Skeletal muscle tissue (tissue), 4 donors: ENCODE measurements around the gene GFI1B. TPM values are rescaled to one million over a fixed set of nuclear protein-coding genes. Genes with fewer than 3 reads are reported as not detected.

Experiments used
- H3K27ac ChIP-seq: one replicate; pipeline ENCODE4 v1.7.0; 2013; ENCODE audit warnings: mild to moderate bottlenecking, low read depth, low read length, inconsistent platforms
- H3K27me3 ChIP-seq, 3 donors: one replicate each; pipeline ENCODE4 v1.7.0; 2013; ENCODE audit warnings: low read length in 3 of 3; ENCODE audit not compliant: control insufficient read depth in 3 of 3, insufficient read depth in 3 of 3
- H3K36me3 ChIP-seq, 3 donors: one replicate each; pipeline ENCODE4 v1.7.0; 2013; ENCODE audit warnings: low read length in 3 of 3; ENCODE audit not compliant: control insufficient read depth in 3 of 3, insufficient read depth in 3 of 3
- H3K4me1 ChIP-seq, 3 donors: one replicate each; pipeline ENCODE4 v1.7.0; 2013; ENCODE audit warnings: low read length in 3 of 3, mild to moderate bottlenecking in 3 of 3; ENCODE audit not compliant: control insufficient read depth in 3 of 3, insufficient read depth in 3 of 3
- H3K4me3 ChIP-seq, 3 donors: one replicate each; pipeline ENCODE4 v1.7.0; 2013; ENCODE audit warnings: low read length in 3 of 3
- H3K9ac ChIP-seq, 3 donors: one replicate each; pipeline ENCODE4 v1.7.0; 2013; ENCODE audit warnings: low read length in 3 of 3, mild to moderate bottlenecking in 3 of 3, moderate library complexity in 2 of 3, low read depth in 1 of 3
- H3K9me3 ChIP-seq, 3 donors: one replicate each; pipeline ENCODE4 v1.7.0; 2013; ENCODE audit warnings: low read length in 3 of 3; ENCODE audit not compliant: control insufficient read depth in 3 of 3
- total RNA-seq: library from RNA; depleted of rRNA; stranded (reverse); fragments of >200 nt; gene quantifications from one replicate; pipeline ENCODE4 v1.2.3, GENCODE V29; 2014
- donor health status: Osteomylitis.

Gene GFI1B
- total RNA-seq, 1 donor from 2014 or later: 1.0 TPM

- Histone ChIP-seq H3K4me3 (peak overlapping the region; percentile 68 to 91 (median 82)), H3K27ac (peak overlapping the region; percentile 99), H3K27me3 (no peaks in the 10 kb centered on the region), H3K9me3 (no peaks in the 10 kb centered on the region), H3K9ac (peak overlapping the region; percentile 84 to 95 (median 84)), H3K36me3 (no peaks in the 10 kb centered on the region), H3K4me1 (peaks cover 23 to 30% (median 30%) of the 10 kb centered on the region in 3 donors)
Observed at GRCh38 chr9:132945186-132946130, 33.0 kb upstream of the GFI1B start.

DNA sequence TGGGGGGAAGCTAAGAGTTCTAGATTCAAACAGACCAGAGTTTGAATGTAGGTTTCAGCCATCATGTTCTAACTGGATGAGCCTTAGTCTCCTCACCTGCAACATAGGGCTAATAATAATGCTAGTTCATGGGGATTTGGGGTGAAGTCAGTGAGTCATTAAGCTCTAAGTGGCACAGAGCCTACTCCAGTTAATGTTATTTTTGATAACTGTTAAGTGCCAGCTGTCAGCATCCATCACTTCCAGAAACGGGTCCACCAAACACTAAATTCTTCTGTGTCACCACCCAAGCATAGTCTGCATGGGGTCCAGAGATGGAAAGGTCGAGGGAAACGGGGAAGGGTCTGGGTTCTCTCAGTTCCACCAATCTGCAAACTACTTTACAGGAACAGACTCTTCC lies 32.3 kb upstream of the GFI1B start:
- H3K27ac ChIP-seq: no peak overlapping the region

DNA sequence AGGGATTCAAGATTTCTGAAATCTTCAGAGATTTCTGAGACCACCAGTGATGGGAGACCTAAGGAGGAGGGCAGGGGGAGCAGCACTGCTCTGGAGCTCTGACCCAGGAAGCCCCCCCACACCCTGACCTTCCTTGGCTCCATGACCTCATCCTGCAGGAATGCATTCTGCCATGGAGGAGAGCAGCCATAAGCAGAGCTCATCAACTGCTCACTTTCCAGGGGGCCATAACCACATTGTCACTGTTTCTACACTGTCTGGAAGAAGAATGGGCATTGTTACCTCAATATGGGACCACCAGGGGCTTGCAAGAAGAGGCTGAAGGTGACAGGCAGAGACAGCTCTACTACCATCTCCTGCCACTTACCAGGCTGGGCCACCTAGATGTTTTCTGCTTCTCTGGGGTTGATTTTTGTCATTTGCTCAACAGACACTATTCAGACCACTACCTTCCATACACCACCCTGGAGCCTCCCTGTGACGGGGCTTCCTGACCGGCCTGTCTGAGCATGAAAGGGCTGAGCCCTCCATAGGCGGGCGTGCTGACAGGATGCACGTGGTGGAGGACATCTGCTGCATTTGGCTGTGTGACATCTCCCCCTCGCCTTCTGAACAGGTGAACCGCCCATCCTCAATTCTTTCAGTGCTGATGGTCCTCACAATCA lies 31.7 kb upstream of the GFI1B start:
- H3K9me3 ChIP-seq: no peaks in the 10 kb centered on the region
- no peak overlapping the region for H3K9ac ChIP-seq
- no peaks in the 10 kb centered on the region for H3K36me3 ChIP-seq
- H3K4me1 ChIP-seq: peaks cover 20 to 26% (median 23%) of the 10 kb centered on the region in 3 donors
- H3K27ac ChIP-seq: no peak overlapping the region
- no peak overlapping the region for H3K4me3 ChIP-seq
- no peaks in the 10 kb centered on the region for H3K27me3 ChIP-seq

More for the DNA sequence above, 32.3 kb upstream of the GFI1B start:
- H3K4me1 ChIP-seq: peaks cover 23 to 29% (median 25%) of the 10 kb centered on the region in 3 donors
- no peak overlapping the region for H3K4me3 ChIP-seq
- H3K36me3 ChIP-seq: no peaks in the 10 kb centered on the region
- no peak overlapping the region for H3K9ac ChIP-seq
- H3K9me3 ChIP-seq: no peaks in the 10 kb centered on the region
- no peaks in the 10 kb centered on the region for H3K27me3 ChIP-seq

DNA sequence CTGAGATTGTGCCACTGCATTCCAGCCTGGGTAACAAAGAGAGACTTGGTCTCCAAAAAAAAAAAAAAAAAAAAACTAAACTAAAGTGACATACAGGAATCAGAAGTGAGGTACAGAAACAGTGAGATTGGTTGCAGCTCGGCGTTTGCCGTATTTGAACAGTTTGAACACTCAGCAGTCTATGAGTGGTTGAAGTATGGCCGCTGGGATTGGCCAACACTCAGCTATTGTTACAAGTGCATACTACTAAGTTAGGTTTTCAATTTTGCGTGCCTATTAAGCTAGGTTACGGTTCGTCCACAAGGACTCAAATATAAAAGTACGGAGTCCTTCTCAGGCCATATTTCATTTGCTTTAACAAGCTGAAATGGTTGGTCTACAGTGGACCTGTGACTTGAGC lies 30.7 kb upstream of the GFI1B start:
- Histone ChIP-seq H3K4me1 (peaks cover 13 to 16% (median 13%) of the 10 kb centered on the region in 3 donors), H3K4me3 (no peak overlapping the region), H3K27me3 (no peaks in the 10 kb centered on the region), H3K9ac (no peak overlapping the region), H3K9me3 (no peaks in the 10 kb centered on the region), H3K36me3 (no peaks in the 10 kb centered on the region), H3K27ac (no peak overlapping the region)

DNA sequence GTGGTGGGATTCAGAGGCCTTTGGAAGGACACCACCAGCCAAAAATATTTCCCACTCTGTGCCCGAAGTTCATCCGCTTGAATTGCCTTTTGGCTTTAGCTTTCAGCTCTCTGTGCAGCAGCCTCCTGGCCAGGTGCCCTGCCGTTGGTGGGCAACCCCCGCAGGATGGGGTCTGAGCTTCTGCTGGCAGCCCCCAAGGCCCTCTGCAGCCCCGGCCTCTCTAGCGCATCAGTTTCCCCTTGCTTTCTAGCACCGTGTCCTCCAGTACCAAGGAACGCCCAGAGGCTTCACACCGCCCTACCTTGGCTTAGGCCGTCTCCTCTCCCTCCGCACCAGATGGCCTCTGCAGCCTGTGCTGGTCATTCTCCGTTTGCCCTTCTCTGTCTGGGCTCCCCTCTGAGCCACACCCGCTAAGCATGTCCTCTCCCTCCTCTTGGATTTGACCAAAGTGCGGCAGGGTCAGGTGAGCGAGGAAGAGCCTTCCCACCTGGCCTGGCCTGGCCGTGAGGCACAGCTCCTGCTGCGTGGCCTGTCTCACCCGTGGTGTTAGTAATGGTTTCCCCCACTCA lies 29.9 kb upstream of the GFI1B start:
- H3K36me3 ChIP-seq: no peaks in the 10 kb centered on the region
- no peaks in the 10 kb centered on the region for H3K9me3 ChIP-seq
- no peaks in the 10 kb centered on the region for H3K27me3 ChIP-seq
- no peak overlapping the region for H3K9ac ChIP-seq
- no peak overlapping the region for H3K27ac ChIP-seq
- H3K4me3 ChIP-seq: no peak overlapping the region
- H3K4me1 ChIP-seq: peaks cover 7 to 8% (median 7%) of the 10 kb centered on the region in 3 donors

DNA sequence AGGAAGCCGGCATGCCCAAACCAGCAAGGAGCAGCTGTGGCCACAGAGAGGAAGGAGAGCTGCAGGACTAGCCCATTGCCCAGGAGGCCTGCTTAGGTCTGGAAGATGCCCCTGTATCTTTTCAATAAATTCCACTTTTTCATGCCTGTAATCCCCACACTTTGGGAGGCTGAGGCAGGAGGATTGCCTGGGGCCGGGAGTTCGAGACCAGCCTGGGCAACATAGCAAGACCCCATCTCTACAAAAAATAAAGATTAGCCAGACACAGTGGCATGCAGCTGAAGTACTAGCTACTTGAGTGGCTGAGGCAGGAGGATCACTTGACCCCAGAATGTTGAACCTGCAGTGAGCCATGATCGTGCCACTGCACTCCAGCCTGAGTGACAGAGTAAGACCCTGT lies 28.8 kb upstream of the GFI1B start:
- no peaks in the 10 kb centered on the region for H3K27me3 ChIP-seq
- no peaks in the 10 kb centered on the region for H3K36me3 ChIP-seq
- H3K9ac ChIP-seq: no peak overlapping the region
- no peaks in the 10 kb centered on the region for H3K9me3 ChIP-seq
- no peak overlapping the region for H3K4me3 ChIP-seq
- H3K27ac ChIP-seq: no peak overlapping the region
- H3K4me1 ChIP-seq: peaks cover 4 to 5% (median 4%) of the 10 kb centered on the region in 3 donors

- peaks cover 0 to 5% (median 3%) of the 10 kb centered on the region in 3 donors for H3K9me3 ChIP-seq
- no peak overlapping the region for H3K9ac ChIP-seq
- no peaks in the 10 kb centered on the region for H3K4me1 ChIP-seq
- no peaks in the 10 kb centered on the region for H3K36me3 ChIP-seq
- H3K27me3 ChIP-seq: peaks cover 2 to 9% (median 5%) of the 10 kb centered on the region in 3 donors
- H3K27ac ChIP-seq: no peak overlapping the region
- H3K4me3 ChIP-seq: no peak overlapping the region
Observed at GRCh38 chr9:132955123-132955522, 23.4 kb upstream of the GFI1B start.

DNA sequence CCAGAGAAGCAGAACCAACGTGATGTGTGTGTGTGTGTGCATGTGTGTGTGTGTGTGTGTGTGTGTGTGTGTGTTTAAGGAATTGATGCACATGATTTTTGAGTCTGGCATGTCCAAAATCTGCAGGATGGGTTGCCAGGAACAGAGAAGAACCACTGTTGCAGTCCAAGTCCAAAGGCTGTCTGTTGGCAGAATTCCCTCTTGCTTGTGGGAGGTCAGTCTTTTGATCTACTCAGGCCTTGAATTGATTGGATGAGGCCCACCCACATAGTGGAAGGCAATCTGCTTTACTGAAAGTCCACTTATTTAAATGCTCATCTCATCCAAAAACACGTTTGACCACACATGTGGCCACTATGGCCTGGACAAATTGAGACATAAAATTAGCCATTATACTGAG lies 22.7 kb upstream of the GFI1B start:
- Histone ChIP-seq H3K36me3 (no peaks in the 10 kb centered on the region), H3K9me3 (peaks cover 0 to 5% (median 3%) of the 10 kb centered on the region in 3 donors), H3K9ac (no peak overlapping the region), H3K27ac (no peak overlapping the region), H3K27me3 (peaks cover 6 to 9% (median 8%) of the 10 kb centered on the region in 3 donors), H3K4me3 (no peak overlapping the region), H3K4me1 (no peaks in the 10 kb centered on the region)

GRCh38 chr9:132957805-132958204 lies 20.7 kb upstream of the GFI1B start:
- Histone ChIP-seq H3K9ac (no peak overlapping the region), H3K36me3 (no peaks in the 10 kb centered on the region), H3K9me3 (peaks cover 0 to 5% (median 3%) of the 10 kb centered on the region in 3 donors), H3K27me3 (peaks cover 6 to 9% (median 8%) of the 10 kb centered on the region in 3 donors), H3K4me3 (no peak overlapping the region), H3K27ac (no peak overlapping the region), H3K4me1 (no peaks in the 10 kb centered on the region)
